GM18508 (cell line): ENCODE results near the gene RNPEPL1.

Source experiments
- ATAC-seq: cut with Tn5 transposase; IDR thresholded peaks from one replicate; pipeline ENCODE4 v1.9.1; 2021; ENCODE audit warnings: moderate number of reproducible peaks; ENCODE audit not compliant: insufficient read depth, unreplicated experiment

Gene RNPEPL1

DNA sequence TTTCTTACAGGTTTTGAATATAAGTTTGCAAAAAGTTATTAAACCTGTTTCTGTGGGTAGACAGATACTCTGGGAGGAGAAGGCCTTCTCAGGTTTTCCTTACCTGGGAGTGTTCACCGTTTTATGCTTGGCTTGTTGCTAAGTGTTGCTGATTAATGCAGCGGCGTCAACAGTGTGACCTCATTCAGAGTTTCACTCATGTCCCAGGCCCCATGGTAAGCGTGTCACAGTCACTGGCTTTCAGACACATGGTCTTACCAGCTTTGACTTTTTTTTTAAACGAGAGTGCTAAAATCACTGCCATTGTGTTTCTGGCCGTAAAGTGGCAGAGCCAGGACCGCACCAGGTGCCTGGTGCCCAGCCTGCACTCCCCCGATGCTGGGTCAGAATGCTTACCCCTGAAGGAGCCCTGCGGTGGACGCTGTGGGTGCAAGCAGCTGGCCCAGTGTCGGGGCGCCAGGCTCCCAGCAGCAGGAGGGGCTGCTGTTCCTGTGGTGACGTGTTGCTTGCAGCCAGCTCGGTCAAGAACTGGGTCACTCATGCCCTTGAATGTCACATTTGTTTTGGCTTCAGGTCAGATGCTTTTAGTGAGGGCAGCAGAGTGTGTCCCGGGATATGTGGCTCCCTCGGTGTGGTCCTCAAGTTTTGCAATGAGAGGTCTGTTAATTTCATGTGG is 21.7 kb downstream of the RNPEPL1 start:
- ATAC-seq: no peak

GRCh38 chr2:240590681-240591111 is 22.4 kb downstream of the RNPEPL1 start:
- no peak for ATAC-seq

DNA sequence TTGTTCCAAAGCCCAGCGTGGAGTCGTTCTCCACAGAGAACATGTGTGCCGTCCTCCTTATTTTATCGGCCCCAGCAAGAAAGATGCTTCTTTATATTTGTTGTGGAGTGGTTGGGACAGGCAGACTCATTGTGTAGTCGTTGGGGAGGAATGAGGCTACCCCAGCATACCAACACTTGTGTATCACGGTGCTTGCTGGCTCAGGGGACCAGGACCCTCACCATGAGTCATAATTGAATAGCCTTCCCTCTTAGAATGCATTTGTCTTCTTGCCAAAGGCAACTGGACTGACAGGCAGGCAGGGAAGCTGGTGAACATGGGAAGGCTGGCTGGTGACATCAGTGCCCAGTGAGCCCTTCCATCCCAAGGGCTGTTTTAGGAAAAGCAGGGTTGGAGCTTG is 22.9 kb downstream of the RNPEPL1 start:
- ATAC-seq: no peak

GRCh38 chr2:240591784-240592183 is 23.5 kb downstream of the RNPEPL1 start:
- ATAC-seq: no peak

- no peak for ATAC-seq
Measured at GRCh38 chr2:240593026-240593702, 24.9 kb downstream of the RNPEPL1 start.

DNA sequence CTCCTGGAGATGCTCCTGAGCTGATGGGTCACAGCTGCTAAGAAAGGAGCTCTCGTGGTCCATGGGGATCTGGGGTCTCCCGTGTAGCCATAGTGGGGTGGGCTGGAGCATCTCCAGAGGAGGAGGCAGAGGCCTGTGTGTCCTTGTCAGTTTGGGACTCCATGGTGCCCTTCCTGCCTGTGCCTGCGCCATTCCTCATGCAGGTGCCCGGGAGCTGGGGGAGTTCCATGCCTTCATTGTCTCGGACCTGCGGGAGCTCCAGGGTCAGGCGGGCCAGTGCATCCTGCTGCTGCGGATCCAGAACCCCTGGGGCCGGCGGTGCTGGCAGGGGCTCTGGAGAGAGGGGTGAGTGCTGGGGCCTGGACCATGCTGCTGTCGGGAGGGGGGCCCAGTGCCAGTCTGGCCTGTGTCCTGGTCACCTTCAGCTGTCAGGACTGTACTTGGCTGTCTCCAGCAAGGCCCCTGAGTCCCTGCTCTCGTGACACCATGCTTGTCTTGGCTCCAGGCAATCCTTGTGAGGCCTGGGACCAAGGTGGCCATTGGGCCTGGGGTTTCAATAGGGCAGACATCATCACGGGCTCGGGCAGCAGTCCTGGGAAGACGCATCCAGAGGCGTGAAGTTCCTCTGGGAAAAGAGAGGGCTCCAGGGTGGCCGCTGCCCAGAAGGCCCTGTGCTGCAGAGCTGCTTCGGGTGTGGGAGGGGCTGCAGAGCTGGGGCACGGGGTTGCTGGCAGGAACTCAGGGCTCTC is 25.6 kb downstream of the RNPEPL1 start:
- no peak for ATAC-seq

DNA sequence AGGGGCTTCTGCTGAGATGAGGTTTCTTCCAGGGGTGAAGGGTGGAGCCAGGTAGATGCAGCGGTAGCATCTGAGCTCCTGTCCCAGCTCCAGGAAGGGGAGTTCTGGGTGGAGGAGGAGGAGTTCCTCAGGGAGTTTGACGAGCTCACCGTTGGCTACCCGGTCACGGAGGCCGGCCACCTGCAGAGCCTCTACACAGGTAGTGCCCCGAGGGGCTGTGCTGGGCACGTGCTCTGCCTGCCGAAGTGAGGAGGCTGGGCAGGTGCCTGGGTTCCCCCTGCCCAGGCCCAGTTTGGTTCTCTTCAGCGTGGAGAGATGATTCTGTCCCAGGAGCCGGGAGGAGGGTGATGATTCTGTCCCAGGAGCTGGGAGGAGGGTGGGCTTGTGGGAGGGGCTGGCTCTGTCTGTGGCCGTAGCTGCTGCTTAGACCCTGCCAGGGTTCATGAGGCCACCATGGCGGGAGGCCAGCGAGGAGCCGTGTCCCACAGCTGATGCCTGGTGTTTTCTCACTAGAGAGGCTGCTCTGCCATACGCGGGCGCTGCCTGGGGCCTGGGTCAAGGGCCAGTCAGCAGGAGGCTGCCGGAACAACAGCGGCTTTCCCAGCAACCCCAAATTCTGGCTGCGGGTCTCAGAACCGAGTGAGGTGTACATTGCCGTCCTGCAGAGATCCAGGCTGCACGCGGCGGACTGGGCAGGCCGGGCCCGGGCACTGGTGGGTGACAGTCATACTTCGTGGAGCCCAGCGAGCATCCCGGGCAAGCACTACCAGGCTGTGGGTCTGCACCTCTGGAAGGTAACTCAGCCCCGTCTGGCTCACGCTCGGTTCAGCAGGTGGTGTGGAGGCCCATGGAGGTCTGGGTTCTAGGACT is 26.5 kb downstream of the RNPEPL1 start:
- no peak for ATAC-seq

- ATAC-seq: no peak
Measured at GRCh38 chr2:240595381-240596079, 27.2 kb downstream of the RNPEPL1 start.

GRCh38 chr2:240596080-240596460 is 27.8 kb downstream of the RNPEPL1 start:
- no peak for ATAC-seq

GRCh38 chr2:240596491-240596931 is 28.2 kb downstream of the RNPEPL1 start:
- no peak for ATAC-seq

DNA sequence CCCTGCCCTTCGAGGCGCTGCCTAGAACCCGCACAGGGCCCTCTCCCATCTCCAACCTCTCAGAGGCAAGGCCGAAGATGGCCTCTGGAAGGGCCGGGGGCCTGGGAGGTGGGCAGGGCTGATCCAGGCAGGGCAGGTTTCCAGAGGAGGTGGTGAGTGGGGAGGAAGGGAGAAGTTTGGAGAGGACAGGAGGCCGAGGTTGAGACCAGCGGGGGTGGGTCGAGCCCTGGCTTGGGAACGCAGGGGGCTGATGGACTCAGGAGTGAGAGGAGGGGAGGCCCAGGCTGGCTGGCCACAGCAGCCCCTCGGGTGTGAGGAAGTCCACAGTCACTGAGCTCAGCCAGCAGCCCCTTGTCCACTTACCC is 28.8 kb downstream of the RNPEPL1 start:
- no peak for ATAC-seq

- ATAC-seq: no peak
Measured at GRCh38 chr2:240597419-240598181, 29.3 kb downstream of the RNPEPL1 start.

DNA sequence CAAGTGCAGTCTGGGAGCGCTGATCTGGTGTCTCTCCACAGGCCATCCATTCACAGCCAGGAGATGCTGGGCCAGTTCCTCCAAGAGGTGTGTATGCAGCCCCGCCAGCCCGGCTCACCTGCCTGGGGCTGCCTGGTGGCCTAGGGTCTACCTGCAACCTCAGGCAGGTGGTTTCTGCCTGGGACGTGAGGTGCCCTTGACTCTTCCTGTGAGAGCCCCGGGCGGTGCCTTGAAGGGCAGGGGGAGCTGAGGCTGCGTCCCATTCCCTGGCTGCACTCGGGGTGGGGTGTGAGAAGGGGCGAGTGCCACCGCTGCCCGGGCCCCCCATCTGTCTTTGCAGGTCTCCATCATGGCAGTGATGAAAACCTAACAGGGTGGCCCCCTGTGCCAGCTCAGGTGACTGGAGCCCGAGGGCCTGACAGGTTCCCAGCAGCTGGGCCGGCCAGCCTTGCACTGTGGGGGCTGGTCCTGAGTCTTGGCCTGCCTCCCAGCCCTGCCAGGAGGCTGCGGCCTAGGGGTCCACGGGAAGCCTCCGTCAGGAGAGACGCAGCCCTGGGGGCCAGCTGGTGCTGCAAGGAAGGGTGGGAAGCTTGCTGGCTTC is 30.1 kb downstream of the RNPEPL1 start:
- no peak for ATAC-seq

DNA sequence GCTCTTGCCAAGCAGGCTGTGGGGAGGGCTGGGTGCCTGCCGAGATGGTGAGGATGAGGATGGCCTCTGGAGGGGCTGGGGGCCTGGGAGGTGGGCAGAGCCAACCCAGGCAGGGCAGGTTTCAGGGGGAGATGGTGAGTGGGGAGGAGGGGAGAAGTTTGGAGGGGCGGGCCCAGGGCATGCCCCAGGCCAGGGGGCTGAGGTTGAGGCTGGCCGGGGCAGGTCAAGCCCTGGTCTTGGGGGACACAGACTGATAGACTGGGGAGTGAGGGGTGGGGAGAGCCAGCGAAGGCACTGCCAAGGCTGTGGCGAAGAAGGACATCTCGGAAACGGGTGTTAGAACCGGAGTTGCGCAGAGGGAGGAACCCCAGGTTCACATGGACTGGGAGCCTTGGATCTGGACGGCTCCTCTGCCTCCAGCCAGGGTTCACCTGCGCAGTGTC is 30.9 kb downstream of the RNPEPL1 start:
- no peak for ATAC-seq

- ATAC-seq: no peak
Measured at GRCh38 chr2:240600451-240600961, 32.2 kb downstream of the RNPEPL1 start.

DNA sequence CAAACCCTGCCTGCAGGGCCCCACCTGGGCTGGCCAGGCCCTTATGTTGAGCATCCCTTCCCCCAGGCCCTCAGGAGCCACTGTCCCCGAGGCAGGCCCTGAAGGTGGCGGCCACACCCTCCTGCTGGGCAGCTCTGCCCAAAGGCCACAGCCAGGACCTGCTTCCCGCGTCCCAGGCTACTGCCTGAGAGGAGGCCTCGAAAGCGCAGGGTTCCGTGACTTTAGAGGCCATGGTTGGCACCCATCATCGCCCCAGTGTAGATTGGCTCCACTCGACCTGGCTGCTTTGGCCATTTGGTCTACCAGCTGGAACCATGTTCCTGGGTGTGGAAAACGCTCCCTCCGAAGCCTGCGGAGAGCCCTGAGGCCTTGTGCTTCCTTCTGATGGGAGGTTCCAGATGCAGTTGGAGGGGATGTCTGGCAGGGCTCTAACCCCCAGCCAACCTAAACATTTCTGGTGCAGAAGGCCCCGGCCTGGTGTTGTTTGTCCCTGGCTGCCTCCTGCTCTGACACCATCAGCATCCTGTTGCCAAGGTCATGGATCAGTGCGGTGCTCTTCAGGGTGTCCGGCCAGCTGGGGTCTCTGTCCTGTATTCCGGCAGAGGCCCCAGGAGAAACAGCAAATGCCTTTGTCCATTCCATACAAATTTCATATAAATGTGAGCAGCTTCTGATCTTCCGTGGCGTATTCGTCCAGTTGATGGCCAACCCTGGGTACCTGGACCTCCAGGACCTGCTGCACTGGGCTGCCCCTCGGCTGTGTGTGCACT is 33.0 kb downstream of the RNPEPL1 start:
- no peak for ATAC-seq

DNA sequence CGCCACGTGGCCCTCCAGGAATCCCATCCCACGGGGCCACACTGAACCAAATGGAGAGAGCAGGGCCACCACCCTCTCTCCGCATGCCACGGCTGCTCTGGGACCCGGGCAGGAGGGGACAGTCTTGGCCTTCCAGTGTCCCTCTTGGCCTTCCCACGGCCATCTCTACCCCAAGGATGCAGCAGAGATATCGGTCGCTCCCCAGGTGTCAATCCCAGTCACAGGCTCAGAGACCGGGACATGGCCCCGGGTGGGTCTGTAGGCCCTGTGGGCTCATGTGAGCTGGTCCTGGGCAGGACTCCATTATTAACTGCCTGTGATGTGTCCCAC is 33.5 kb downstream of the RNPEPL1 start:
- no peak for ATAC-seq
